Adrenal gland (tissue), 5 donors: Measurements from ENCODE around the gene ZNF446.

Source experiments
- CTCF ChIP-seq, 6 experiments: fragments of 450-650 bp in 4 of 6; fragments of 200-600 bp in 2 of 6; sonication (generic) in 1 of 6; IDR thresholded peaks; 1 replicate in 5 of 6; 2 replicates in 1 of 6; pipeline versions ENCODE4 v1.5.1 to v1.8.0; 2016 to 2021; ENCODE audit warnings: antibody characterized with exemption in 6 of 6, mild to moderate bottlenecking in 2 of 6, moderate library complexity in 1 of 6
- POLR2A ChIP-seq, 2 donors: fragments of 450-650 bp; IDR thresholded peaks; one replicate each; pipeline ENCODE4 v1.6.1; 2017; ENCODE audit warnings: antibody characterized with exemption in 2 of 2, mild to moderate bottlenecking in 2 of 2, moderate library complexity in 1 of 2
- donor health status: DM: no; HTN: no; CAD: no.

- TF ChIP-seq POLR2A (IDR thresholded peaks at IDR 0.05) (no peak), CTCF (IDR thresholded peaks at IDR 0.05) (no peak)
Measured at GRCh38 chr19:58479736-58480480, 3.8 kb downstream of the ZNF446 start.
